IPS-NIHi7 (cell line): ENCODE data around the gene LOXL1.
"Not testable (repeated sequence)": the region's sequence is repeated elsewhere in the genome, so short reads cannot be mapped to it uniquely, and the experiment has no call there.

ENCODE experiments used
- DNase-seq: peaks from one replicate; pipeline ENCODE4 v3.0.0; 2012; ENCODE audit warnings: mixed read lengths; ENCODE audit errors: extremely low spot score

The LOXL1 gene

GRCh38 chr15:73973683-73974200 is 47.5 kb downstream of the LOXL1 start:
- DNase-seq, result not testable (repeated sequence)

DNA sequence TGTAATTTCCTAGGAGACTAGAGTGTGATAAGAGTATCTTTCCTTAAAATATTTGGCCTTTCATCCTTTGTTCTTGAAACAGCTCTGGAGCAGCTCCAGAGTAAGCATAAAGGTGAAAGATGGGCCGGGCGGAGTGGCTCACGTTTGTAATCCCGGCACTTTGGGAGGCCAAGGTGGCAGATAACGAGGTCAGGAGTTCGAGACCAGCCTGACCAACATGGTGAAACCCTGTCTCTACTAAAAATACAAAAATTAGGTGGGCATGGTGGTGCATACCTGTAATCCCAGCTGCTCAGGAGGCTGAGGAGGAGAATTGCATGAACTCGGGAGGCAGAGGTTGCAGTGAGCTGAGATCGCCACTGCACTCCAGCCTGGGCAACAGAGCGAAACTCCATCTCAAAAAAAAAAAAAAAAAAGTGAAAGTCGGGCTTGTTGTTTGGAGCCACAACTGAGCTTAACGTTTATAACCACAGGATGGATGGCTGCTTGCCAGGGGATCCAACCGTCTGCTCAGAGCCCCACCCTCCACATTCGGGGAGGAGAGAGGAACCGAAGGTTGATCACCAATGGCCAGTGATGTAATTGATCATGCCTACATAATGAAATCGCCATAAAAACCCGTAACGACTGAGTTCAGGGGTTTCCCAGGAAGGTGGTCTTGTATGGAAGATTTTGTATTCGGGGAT is 49.3 kb downstream of the LOXL1 start:
- not testable (repeated sequence) for DNase-seq

DNA sequence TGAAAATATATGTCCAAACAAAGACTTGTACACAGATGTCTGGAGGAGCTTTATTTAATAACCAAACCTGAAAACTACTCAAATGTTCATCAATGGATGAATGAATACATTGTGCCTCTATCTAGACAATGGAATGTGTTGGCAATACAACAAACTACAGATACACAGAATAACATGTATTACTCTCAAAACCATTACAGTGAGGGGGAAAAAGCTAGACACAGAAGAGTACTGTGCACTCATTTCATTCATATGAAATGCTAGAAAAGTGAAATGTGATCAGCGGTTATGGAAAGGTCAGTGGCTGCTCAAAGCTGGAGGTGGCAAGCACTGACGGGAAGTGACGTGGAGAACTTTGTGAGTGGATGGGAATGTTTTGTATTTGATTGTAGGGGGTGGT is 52.6 kb downstream of the LOXL1 start:
- DNase-seq, result no peak

- no peak for DNase-seq
Measured at GRCh38 chr15:73979636-73980035, 53.4 kb downstream of the LOXL1 start.

DNA sequence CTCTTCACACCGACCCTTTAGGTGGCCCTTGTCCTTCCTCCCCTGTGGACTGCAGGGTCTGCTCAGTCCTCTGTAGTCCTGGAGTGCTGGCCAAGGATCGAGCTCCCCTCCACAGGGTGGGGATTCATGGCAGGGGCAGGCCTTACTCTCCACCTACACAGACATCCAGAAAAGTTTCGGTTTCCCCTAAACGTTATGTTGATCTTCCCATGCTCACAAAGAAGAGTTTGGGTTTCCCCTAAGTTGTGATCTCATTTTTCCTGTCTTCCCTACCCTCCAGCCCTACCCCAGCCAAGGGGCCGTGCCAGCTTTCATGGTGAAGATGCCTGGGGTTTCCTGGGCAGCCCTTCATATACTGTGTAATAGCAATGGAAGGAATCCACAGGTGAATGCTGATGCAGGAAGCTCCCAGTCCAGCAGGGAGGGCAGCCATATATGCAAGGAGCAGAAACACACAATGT is 55.5 kb downstream of the LOXL1 start:
- DNase-seq, result no peak

GRCh38 chr15:73982222-73982962 is 56.1 kb downstream of the LOXL1 start:
- no peak for DNase-seq

- no peak for DNase-seq
Measured at GRCh38 chr15:73983211-73983727, 57.0 kb downstream of the LOXL1 start.

- DNase-seq, result no peak
Measured at GRCh38 chr15:73983773-73984172, 57.5 kb downstream of the LOXL1 start.

DNA sequence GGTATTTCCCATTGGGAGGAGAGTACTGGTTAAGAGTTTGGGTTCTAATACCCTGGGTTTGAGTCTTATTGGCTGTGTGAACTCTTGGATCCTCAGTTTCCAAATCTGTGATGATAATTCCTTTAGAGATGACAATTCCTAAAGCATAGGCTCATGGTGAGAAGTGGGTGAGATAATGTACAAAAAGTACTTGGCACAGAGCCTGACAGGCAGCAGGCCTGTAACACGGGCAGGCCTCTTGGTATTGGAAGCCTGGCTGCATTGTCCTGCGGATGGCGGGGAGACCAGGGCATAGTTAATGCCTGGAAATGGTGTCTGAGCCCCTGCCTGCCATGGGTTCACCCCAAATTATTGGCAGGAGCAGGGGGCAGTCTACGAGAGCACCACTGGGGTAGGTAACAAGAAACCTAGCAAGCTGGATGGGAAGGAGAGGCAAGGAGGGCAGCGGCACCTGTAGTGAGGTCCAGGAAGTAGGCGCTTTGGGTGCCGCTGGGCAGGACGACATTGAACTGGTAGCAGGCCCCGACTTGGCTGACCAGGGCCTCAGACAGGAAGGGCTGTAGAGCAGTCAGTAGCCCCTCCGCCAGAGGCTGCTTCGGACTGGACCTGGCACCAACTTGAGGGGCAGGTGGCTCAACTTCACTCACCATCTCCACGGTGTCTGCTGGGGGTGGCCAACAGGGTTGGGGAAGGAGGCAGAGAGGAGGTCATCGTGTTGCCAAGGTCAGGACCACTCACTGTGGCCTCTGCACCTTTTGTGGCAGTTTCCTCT is 58.1 kb downstream of the LOXL1 start:
- no peak for DNase-seq

GRCh38 chr15:73985101-73985873 is 59.0 kb downstream of the LOXL1 start:
- DNase-seq, result no peak

- no peak for DNase-seq
Measured at GRCh38 chr15:73986055-73986775, 60.0 kb downstream of the LOXL1 start.

DNA sequence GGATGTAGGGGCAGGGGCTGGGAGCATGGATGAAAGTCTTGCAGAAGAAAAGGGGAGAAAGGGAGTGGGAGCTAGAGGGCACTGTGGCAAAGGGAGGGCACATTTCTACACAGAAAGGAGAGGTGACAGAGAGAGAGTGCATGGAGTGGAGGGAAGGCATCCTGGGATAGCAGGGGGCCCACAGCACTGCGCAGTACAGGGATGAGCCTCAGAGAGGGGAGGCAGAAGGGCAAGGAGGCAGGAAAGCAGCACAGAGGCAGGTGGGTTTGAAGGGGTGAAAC is 60.5 kb downstream of the LOXL1 start:
- DNase-seq, result no peak

DNA sequence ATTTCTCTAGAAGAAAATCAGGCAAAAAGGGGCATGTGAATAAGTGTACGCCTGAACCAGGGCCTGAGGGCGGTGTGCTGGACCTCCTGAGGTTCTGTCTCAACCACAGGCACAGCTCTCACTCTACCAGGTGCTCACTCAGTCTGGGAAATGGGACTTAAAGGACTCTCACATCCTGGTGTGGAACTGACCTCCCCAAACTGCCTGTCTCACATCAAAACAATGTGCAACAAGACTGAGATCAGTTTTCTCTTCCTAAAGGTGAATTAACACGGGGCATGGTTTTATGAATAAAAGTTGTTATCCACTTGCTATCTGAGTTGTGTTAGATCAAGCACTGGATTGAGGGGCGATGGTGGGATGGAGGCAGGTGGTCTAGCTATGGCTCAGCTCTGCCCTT is 61.0 kb downstream of the LOXL1 start:
- no peak for DNase-seq

GRCh38 chr15:73987681-73988444 is 61.6 kb downstream of the LOXL1 start:
- DNase-seq, result no peak

DNA sequence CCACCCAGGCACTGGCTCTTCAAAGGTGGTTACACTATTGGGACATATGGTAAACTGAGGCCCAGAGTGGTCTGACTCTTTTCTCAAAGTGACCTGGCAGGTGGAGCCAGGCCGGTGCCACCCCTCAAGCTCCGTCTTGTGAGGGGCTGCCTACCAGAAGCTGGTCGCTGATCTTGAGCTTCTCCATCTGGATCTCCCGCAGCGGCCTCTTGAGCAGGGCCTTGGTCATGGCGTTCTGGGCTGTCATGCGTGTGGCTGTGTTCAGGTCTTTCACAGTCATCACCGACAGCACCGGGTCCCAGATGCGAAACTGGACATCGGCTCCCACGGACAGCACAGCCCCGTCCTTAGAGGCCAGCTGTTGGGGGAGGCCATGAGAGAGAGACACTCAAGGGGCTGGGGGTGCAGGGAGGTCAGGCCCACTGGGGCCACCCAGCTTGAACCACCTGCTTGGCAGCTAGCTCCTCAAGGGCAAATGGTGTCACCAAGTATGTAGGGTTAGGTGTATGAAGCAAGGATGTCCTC is 62.2 kb downstream of the LOXL1 start:
- DNase-seq, result no peak

- DNase-seq, result no peak
Measured at GRCh38 chr15:73989001-73989798, 62.9 kb downstream of the LOXL1 start.

DNA sequence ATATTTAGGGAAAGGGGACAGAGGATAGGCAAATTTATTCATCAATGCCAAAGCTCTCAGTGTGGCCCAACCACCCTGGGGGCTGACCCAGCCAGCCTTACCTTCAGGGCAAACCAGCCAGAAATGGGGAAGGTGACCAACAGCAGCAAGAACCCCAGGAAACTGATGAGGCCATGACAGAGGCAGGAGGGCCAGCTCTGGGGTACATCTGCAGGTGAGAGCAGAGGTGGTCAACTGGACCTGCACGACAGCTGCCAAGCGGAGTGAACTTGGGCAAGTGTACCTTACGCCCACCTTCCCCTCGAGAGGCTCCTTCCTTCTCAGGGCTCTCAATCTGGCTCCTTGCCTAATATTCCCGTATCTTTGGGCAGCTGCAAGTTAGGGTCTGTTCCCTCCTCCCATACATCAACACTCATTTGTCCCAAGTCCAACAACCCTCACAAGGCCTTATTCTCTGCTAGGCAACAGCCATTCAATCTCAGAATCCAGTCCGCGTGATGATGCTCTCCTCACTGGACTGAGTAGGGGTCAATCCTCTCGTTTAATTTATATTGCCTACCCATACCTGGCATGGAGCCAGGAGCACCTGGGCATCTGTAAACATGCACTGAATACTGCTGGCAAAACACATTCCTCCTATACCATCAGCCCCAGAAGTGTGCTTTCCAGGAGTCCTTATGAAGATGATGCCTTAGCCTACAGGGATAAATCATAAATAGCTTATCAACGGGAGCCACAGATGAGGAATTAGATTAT is 64.2 kb downstream of the LOXL1 start:
- DNase-seq, result no peak

DNA sequence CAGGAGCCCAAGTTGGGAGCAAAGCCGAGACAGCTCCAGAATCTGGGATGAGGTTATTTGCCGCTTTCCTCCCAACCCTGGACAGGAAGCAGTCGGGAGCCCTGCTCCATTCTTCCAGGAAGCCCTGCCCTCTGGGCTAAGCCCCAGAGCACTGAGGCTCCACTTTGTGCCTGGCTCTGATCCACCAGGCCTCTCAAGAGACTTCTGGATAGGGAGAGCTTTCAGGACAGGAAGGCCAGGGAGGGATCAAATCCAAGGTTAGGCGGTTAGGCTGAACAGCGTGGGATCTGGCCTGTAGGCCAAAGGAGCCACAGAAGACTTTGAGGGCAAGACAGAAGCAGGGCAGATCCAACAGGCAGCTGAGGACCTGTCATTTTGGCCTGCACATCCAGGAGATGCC is 65.0 kb downstream of the LOXL1 start:
- DNase-seq, result no peak
